Motor neuron (in vitro differentiated cells): ENCODE measurements around the gene PPP2R5D. TPM values are rescaled to one million over a fixed set of nuclear protein-coding genes. Genes with fewer than 3 reads are reported as not detected.
"Not testable (repeated sequence)": the region's sequence is repeated elsewhere in the genome, so short reads cannot be mapped to it uniquely, and the experiment has no call there.

Experiments
- ATAC-seq, 8 experiments: fragments of 200-7000 bp; cut with Tn5 transposase; replicated peaks in 6 of 8; 2 replicates each; pipeline ENCODE4 v1.8.0; 2021; ENCODE audit warnings: mild to moderate bottlenecking in 8 of 8, moderate library complexity in 8 of 8
- H3K27ac ChIP-seq, 2 donors: fragments of 250-450 bp; sonication (Bioruptor Pico); 2 replicates each; pipeline ENCODE4 v1.9.0; 2021; ENCODE audit warnings: antibody characterized with exemption in 2 of 2, mild to moderate bottlenecking in 2 of 2, moderate library complexity in 1 of 2
- H3K4me1 ChIP-seq, 2 donors: fragments of 250-450 bp; sonication (Bioruptor Pico); replicated peaks in 1 of 2; 2 replicates each; pipeline ENCODE4 v1.6.1; 2021; ENCODE audit warnings: antibody characterized with exemption in 2 of 2, mild to moderate bottlenecking in 2 of 2, moderate library complexity in 1 of 2
- H3K4me3 ChIP-seq, 5 donors: fragments of 250-450 bp; sonication (Bioruptor Pico); 2 replicates each; pipeline ENCODE4 v1.9.0; 2021; ENCODE audit warnings: antibody characterized with exemption in 5 of 5, mild to moderate bottlenecking in 5 of 5, moderate library complexity in 4 of 5
- WGBS, 10 experiments: fragments of 450-650 bp; shearing (Covaris generic); methylation state at CpG; one replicate each; pipeline ENCODE4 v1.0.0; 2022; 5-methylcytosine and 5-hydroxymethylcytosine counted together
- in situ Hi-C, 9 experiments: fragments of 400-800 bp; cut with MboI; loops; one replicate each; pipeline ENCODE4 v1.15.0; 2021; ENCODE audit warnings: low sequenced_read_pairs in 9 of 9, low pct_unique_long_range_greater_than_20kb in 2 of 9; ENCODE audit not compliant: unreplicated experiment in 9 of 9
- total RNA-seq, 8 experiments: library from RNA; unstranded; fragments of 300-600 nt; gene quantifications; 2 replicates each; pipeline versions ENCODE4 v1.2.3 to v1.2.4, GENCODE V29; 2022

Gene PPP2R5D
- total RNA-seq, 8 experiments from 2014 or later = 18.4 to 40.4 (median 29.4) TPM

DNA sequence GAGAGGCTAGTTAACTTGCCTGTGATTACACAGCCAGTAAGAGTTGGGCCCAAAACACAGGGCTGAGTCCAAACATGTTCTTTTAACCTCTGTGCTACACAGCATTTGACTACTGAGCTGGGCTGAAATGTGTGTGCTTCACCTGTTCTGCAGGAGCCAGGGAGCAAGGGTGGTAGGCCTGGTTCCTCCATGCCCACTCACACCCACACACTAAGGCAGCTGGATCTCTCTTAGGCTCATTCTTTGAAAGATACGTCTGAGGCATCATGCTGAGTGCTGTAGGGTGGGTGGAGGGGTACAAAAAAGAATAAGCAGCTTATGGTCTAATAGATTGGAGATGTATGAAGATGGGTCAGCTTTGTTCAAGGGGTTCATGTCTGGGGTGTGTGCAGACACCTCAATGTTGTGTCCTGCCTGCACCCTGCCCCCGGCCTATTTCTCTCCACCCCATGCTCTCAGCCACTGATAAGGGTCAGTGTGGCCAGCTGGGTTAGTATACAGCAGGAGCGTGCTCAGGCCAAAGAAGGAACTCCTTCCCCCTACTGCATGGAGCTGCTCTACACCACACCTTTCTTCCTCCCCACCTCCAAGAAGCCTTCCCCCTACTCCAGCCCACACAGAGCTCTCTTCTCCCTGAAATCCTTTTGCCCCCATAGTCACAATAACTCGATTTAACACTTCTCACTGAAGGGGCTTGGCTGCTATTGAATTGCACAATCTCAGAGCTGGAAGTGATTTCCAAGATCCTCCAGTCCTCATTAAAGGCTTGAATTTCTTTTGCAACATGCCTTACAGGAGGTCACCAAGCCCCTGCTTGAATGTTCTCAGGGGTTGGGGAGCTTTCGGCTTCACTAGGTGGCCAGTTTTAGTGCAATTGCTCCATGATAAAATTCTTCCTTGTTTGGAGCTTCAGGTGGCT, 3.4 kb downstream of the PPP2R5D start:
- H3K4me1 ChIP-seq = peaks cover 0 to 4% of the 10 kb centered on the region in 2 donors
- no peak overlapping the region for H3K4me3 ChIP-seq
- no peak for ATAC-seq
- in situ Hi-C loops = no loop called here
- no peak overlapping the region for H3K27ac ChIP-seq
- WGBS, 10 experiments = 0 to 96% (median 64%) methylated on average over 1 to 4 of the region's 5 CpGs; no CpG with 5 or more reads in 2 of the 10 experiments

DNA sequence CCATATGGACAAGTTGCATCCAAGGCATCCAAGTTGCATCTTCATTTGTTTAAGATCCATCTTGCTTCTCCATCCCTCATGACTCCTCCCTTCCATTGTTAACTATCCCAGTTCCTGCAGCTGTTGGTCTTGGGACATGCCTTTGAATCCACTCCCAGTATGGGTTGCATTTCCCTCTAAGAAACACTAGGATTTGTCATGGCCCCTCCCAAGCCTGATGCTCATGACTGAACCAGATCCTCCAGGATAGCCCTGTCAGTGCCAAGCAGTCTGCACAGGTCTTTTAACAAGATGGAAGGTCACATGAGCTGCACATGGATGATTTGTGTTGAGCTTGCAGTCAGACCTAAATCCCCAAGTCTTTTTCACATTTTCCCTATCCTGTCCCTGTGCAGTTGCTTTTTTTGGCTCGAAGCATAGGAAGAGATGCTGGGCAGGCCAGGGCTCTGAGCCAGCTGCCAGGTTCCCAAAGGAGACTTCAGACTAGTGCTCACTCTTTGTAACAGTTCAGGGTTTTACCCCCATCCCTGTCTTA, 4.2 kb downstream of the PPP2R5D start:
- Histone ChIP-seq H3K27ac (no peak overlapping the region), H3K4me3 (no peak overlapping the region), H3K4me1 (peaks cover 0 to 4% of the 10 kb centered on the region in 2 donors)
- WGBS, 10 experiments = 60 to 100% (median 100%) methylated on average over 1 of the region's 1 CpG; no CpG with 5 or more reads in 7 of the 10 experiments
- peak in 1 of 8 experiments; percentile 22 for ATAC-seq
- in situ Hi-C loops = no loop called here

DNA sequence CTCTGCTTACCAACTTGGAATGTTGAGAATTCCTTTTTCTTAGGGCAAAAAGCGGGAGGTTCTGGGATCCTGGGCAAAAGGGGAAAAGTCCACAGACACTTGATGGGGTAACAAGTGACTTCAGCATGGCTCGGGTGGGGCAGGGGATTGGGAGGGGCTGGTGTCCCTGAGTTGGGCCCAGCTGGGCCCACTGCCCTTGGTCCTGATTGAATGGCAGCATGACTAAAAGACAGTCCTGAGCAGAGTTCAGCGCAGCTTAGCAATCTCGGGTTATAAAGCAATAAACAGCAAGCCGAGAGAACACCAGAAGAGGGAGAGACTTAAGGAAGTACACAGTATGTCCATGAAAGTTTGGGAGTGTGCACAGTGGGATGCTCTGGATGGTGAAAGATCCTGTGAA, 5.6 kb downstream of the PPP2R5D start:
- no peak for ATAC-seq
- Histone ChIP-seq H3K27ac (no peak overlapping the region), H3K4me1 (peaks cover 0 to 4% of the 10 kb centered on the region in 2 donors), H3K4me3 (no peak overlapping the region)
- in situ Hi-C loops = no loop called here
- WGBS, 10 experiments = 67 to 100% (median 95%) methylated on average over 1 to 5 of the region's 5 CpGs; no CpG with 5 or more reads in 5 of the 10 experiments

DNA sequence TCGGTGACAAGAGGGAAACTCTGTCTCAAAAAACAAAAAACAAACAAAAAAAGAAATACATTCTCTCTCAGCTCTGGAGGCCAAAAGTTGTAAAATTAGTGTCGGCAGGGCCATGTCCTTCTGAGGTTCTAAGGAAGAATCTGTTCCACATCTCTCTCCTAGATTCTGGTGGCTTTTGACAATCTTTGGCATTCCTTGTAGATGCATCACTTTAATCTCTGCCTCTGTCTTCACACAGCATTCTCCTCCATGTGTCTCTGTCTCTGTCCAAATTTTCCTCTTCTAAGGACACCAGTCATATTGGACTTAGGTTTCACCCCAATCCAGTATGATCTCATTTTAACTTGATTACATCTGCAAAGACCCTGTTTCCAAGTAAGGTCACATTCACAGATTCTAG, 9.1 kb downstream of the PPP2R5D start:
- WGBS, 10 experiments = 8 to 100% (median 86%) methylated on average over 1 to 2 of the region's 2 CpGs; no CpG with 5 or more reads in 3 of the 10 experiments
- H3K27ac ChIP-seq = no peak overlapping the region
- ATAC-seq = no peak
- H3K4me3 ChIP-seq = no peak overlapping the region
- in situ Hi-C loops = no loop called here
- H3K4me1 ChIP-seq = no peaks in the 10 kb centered on the region

DNA sequence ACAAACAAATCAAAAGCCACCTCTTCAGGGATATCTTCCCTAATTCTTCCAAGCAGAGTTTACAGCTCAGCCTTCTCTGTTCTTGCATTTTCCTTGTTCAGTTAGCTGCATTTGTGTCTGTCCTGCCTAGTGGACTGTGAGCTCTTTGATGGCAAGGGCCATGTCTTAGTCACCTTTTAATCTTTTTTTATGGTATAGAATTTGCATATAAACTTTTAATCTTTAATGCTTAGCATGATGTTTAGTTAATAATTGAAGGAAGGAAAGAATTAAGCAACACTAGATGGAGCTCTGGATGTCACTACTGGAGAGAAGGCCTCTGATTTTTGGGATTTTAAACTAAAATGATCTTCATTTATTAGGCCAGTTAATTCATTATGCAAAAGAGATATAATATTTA, 12.1 kb downstream of the PPP2R5D start:
- H3K4me1 ChIP-seq = no peaks in the 10 kb centered on the region
- no peak overlapping the region for H3K4me3 ChIP-seq
- H3K27ac ChIP-seq = no peak overlapping the region
- no peak for ATAC-seq
- in situ Hi-C loops = no loop called here

DNA sequence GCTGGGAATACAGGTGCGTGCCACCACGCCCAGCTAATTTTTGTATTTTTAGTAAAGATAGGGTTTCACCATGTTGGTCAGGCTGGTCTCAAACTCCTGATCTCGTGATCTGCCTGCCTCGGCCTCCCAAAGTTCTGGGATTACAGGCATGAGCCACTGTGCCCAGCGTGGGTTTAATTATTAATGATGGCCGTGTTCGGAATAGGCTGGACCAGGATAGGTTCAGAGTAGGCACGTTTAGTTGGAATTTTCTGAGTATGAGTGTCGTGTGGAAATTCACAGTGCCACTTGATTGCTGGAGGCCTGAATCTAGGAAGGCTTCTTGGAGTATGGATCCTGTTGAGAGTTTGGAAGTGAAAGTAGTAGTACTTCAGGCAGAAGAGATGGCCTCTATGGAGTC, 13.8 kb downstream of the PPP2R5D start:
- in situ Hi-C loops, ATAC-seq, H3K4me1 ChIP-seq, H3K27ac ChIP-seq, H3K4me3 ChIP-seq: not testable (repeated sequence)
- 93 to 100% (median 96%) methylated on average over 3 to 7 of the region's 9 CpGs; no CpG with 5 or more reads in 6 of the 10 experiments for WGBS, 10 experiments

DNA sequence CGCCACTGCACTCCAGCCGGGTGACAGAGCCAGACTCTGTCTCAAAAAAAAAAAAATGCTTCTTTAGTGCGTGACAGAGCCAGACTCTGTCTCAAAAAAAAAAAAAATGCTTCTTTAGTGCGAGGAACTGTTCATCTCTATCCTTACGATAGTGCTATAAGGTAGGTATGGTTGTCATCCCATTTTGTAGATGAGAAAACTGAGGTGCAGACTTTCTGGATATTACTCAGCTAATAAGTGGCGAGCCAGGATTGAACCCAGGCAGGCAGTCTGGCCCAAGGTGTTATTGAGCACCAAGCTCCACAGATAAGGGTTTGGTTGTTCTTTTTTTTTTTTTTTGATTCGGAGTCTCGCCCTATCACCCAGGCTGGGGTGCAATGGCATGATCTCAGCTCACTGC, 17.5 kb downstream of the PPP2R5D start:
- Histone ChIP-seq H3K4me1 (no peaks in the 10 kb centered on the region), H3K27ac (no peak overlapping the region), H3K4me3 (no peak overlapping the region)
- WGBS, 10 experiments = 82 to 100% (median 95%) methylated on average over 1 to 7 of the region's 8 CpGs; no CpG with 5 or more reads in 1 of the 10 experiments
- ATAC-seq = no peak
- in situ Hi-C loops = loop anchor here in 1 of 9 experiments (25.0 kb wide), 1 partner anchor 90 kb away; the partner anchor contains the start of gene PTCRA

DNA sequence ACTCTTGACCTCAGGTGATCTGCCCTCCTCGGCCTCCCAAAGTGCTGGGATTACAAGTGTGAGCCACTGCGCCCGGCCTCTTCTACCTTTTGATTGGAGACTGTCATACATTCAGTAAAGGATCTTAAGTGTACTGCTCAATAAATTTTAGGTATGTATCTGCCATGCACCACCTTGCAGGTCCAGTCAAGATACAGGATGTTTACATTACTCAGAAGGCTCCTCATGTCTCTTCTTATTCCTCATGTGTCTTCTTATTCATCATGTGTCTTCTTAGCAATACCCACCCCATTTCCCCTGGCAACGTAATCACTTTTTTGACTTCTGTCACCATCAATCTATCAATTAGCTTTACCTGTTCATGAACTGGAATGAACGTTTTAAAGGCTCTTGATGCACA, 21.5 kb downstream of the PPP2R5D start:
- in situ Hi-C loops = loop anchor here in 1 of 9 experiments (25.0 kb wide), 1 partner anchor 94 kb away; the partner anchor contains the start of gene PTCRA
- Histone ChIP-seq H3K4me3 (no peak overlapping the region), H3K27ac (no peak overlapping the region), H3K4me1 (no peaks in the 10 kb centered on the region)
- no peak for ATAC-seq
- 57 to 100% (median 92%) methylated on average over 1 to 5 of the region's 5 CpGs; no CpG with 5 or more reads in 3 of the 10 experiments for WGBS, 10 experiments

DNA sequence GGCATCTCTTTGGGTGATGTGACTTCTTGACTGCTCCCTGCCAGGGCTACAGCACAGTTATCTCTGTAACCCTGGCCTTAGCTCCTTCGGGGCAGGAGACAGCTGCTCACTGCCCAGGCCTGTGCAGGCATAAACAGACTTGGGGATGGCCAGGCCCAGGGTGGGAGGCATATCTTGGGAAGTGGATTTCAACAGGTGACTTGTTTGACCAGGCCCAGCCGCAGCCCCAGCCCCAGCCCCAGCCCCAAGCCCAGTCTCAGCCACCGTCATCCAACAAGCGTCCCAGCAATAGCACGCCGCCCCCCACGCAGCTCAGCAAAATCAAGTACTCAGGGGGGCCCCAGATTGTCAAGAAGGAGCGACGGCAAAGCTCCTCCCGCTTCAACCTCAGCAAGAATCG, 21.9 kb downstream of the PPP2R5D start:
- H3K4me3 ChIP-seq = no peak overlapping the region
- ATAC-seq = no peak
- H3K4me1 ChIP-seq = no peaks in the 10 kb centered on the region
- 84 to 100% (median 89%) methylated on average over 1 to 5 of the region's 11 CpGs; no CpG with 5 or more reads in 7 of the 10 experiments for WGBS, 10 experiments
- in situ Hi-C loops = loop anchor here in 1 of 9 experiments (25.0 kb wide), 1 partner anchor 94 kb away; the partner anchor contains the start of gene PTCRA
- H3K27ac ChIP-seq = no peak overlapping the region

DNA sequence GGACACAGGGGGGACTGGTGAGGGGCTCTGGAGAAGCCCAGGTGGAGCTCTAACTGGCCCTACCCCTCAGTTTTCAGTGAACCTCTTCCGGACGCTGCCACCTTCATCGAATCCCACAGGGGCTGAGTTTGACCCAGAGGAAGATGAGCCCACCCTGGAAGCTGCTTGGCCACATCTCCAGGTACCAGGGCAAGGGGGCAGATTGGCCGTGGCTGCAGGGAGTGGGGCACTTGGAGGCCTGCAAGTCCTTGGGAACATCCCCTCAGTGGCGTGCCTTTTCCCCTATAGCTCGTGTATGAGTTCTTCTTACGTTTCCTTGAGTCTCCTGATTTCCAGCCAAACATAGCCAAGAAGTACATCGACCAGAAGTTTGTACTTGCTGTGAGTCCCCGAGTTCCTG, 22.8 kb downstream of the PPP2R5D start:
- no peaks in the 10 kb centered on the region for H3K4me1 ChIP-seq
- H3K4me3 ChIP-seq = no peak overlapping the region
- in situ Hi-C loops = loop anchor here in 1 of 9 experiments (25.0 kb wide), 1 partner anchor 95 kb away; the partner anchor contains the start of gene PTCRA
- peak overlapping the region in 1 of 2 donors; percentile 49 for H3K27ac ChIP-seq
- WGBS, 10 experiments = 82 to 100% (median 92%) methylated on average over 3 to 6 of the region's 9 CpGs; no CpG with 5 or more reads in 3 of the 10 experiments
- ATAC-seq = no peak

DNA sequence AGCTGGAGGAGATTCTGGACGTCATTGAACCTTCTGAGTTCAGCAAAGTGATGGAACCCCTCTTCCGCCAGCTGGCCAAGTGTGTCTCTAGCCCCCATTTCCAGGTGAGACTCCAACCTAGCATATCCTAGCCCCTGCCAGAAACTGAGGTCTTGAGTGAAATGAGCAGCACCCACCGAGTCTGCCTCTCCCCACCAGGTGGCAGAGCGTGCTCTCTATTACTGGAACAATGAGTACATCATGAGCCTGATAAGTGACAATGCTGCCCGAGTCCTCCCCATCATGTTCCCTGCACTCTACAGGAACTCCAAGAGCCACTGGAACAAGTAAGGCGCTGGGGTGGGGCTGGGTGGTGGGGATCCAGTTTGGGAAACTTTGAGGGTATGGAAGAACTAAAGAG, 24.8 kb downstream of the PPP2R5D start:
- in situ Hi-C loops = loop anchor here in 1 of 9 experiments (25.0 kb wide), 1 partner anchor 97 kb away; the partner anchor contains the start of gene PTCRA
- Histone ChIP-seq H3K4me3 (no peak overlapping the region), H3K4me1 (peaks cover 4 to 6% of the 10 kb centered on the region in 2 donors), H3K27ac (no peak overlapping the region)
- ATAC-seq = no peak
- 51 to 100% (median 78%) methylated on average over 1 to 5 of the region's 6 CpGs; no CpG with 5 or more reads in 4 of the 10 experiments for WGBS, 10 experiments

DNA sequence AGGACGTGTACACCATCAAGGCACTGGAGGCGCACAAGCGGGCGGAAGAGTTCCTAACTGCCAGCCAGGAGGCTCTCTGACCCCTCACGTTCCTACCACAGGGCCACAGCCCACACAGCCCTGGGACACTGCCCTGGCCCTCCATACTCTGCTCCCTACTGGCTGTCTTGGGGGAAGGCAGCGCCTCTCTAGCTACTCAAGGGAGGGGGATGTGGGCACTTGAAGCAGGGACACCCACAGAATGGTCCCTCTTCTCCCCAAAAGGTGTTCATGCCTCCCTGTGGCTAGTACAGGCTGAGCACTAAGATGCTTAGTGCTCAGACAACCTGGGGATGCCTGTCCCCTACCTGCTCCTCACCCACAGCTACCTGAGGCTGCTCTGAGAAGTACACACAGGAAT, 26.8 kb downstream of the PPP2R5D start:
- WGBS, 10 experiments = 80 to 91% (median 83%) methylated on average over 1 to 6 of the region's 6 CpGs; no CpG with 5 or more reads in 7 of the 10 experiments
- in situ Hi-C loops = loop anchor here in 1 of 9 experiments (25.0 kb wide), 1 partner anchor 99 kb away; the partner anchor contains the start of gene PTCRA
- no peak for ATAC-seq
- no peak overlapping the region for H3K27ac ChIP-seq
- peaks cover 6 to 11% of the 10 kb centered on the region in 2 donors for H3K4me1 ChIP-seq
- H3K4me3 ChIP-seq = no peak overlapping the region

DNA sequence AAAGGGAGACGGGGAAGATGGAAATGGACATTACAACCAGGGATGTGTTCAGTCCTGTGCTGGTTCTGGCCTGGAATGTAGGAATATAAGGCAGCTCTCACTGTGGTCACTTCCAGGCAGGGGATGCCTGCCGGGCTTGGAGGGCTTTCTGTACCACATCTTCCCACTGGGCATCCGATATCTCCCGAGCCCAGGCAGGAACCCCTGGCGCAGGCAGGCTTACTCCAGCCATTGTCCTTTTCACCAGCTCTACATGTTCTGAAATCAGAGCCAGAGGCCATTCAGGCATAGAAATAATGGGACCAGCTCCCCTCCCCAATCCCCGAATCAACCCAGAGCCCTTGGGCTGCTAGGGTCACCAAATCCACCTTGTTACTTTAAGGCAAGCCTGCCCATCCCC, 28.0 kb downstream of the PPP2R5D start:
- in situ Hi-C loops = loop anchor here in 1 of 9 experiments (25.0 kb wide), 1 partner anchor 100 kb away; the partner anchor contains the start of gene PTCRA
- WGBS, 10 experiments = 67 to 90% methylated on average over 1 to 6 of the region's 6 CpGs; no CpG with 5 or more reads in 8 of the 10 experiments
- Histone ChIP-seq H3K4me3 (peak overlapping the region in 3 of 5 donors; percentile 69 to 93 (median 70)), H3K4me1 (peaks cover 6 to 11% of the 10 kb centered on the region in 2 donors), H3K27ac (no peak overlapping the region)
- no peak for ATAC-seq
